A549 treated with AZD2906 at 1 μM for 4 hours (cell line): ENCODE data around the gene TSC2. TPM values are rescaled to one million over a fixed set of nuclear protein-coding genes. Genes with fewer than 3 reads are reported as not detected.

Experiments used
- total RNA-seq: library from RNA; stranded (reverse); fragments of 200-300 nt; extraction: Qiagen RNA extraction; gene quantifications from 5 replicates; pipeline ENCODE4 v1.2.3, GENCODE V29; 2022

TSC2 gene
- total RNA-seq: 32.0 to 40.6 TPM (median 34.1 TPM) in 5 replicates

DNA sequence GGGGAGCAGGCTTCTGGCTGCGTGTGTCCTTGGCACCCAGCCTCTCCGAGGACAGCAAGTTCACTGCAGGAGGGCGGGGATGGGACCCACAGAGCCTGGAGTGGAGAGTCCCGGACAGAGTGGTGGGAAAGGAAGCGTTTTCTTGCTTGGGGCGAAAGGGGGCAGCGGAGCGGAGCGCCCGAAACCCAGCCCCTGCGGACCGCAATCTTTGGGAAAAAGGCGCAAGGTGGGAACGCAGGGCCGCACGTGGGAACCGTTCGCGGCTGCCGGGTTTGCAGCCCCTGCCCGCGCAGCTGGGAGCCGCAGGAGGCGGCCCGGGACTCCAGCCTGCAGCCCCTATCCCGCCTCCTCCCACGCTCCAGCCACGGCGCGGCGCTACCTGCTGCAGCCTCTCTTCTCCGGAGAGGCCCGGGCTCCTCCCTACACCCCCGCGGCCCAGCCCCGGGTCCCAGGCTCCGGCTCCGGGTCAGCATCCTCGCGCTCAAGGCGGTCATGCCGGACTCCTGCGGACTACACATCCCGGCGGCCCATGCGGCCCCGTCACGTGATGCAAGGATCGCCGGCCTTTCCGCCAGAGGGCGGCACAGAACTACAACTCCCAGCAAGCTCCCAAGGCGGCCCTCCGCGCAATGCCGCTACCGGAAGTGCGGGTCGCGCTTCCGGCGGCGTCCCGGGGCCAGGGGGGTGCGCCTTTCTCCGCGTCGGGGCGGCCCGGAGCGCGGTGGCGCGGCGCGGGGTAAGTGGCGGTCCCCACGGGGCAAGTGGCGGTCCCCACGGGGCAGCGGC lies at the start of gene TSC2, which contains the start of gene NTHL1:
Gene TSC2 (plus strand): TSS at position 656 of the 786 bp plus-strand sequence. CDS start 631 bp downstream, outside the sequence.
Gene NTHL1 (minus strand): TSS at position 505 of the 786 bp plus-strand sequence. CDS start 11 bp downstream, at position 494.

GRCh38 chr16:2009791-2010510 lies 37.8 kb upstream of the TSC2 start, which contains the start of gene ZNF598:
ZNF598 (minus strand) TSS chr16:2009821.

GRCh38 chr16:2019518-2019920 lies 28.3 kb upstream of the TSC2 start, which contains the start of gene NPW:
NPW (plus strand) TSS chr16:2019785.

DNA sequence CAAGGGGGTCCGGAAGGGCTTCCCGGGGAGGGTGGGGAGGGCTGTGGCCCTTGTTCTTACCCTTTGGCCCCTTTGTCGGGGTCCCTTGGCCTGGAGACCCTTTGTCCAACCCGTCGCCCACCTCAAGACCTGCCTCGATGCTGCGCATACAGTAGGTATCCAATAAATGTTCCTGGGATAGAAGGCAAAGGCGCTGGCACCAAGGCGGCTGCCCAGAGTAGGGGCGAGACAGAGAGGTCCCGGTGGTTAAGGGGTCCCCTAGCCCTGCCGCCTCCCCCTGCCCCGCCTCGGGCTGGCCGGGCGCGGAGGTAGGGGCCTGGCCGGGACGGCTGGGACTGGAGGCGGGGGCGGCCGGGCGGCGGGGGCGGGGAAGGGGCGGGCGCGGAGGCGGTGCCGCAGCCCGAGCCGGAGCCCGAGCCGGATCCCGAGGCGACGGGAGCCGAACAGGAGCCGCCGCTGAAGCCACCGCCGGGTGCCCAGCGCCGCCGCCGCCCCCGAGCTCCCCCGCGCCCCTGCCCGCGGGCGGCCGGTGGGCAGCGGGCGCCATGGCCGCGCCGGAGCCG lies 21.2 kb upstream of the TSC2 start, which contains the start of gene NHERF2:
Gene NHERF2 (plus strand): TSS at position 442 of the 563 bp plus-strand sequence. CDS start 104 bp downstream, at position 546.

DNA sequence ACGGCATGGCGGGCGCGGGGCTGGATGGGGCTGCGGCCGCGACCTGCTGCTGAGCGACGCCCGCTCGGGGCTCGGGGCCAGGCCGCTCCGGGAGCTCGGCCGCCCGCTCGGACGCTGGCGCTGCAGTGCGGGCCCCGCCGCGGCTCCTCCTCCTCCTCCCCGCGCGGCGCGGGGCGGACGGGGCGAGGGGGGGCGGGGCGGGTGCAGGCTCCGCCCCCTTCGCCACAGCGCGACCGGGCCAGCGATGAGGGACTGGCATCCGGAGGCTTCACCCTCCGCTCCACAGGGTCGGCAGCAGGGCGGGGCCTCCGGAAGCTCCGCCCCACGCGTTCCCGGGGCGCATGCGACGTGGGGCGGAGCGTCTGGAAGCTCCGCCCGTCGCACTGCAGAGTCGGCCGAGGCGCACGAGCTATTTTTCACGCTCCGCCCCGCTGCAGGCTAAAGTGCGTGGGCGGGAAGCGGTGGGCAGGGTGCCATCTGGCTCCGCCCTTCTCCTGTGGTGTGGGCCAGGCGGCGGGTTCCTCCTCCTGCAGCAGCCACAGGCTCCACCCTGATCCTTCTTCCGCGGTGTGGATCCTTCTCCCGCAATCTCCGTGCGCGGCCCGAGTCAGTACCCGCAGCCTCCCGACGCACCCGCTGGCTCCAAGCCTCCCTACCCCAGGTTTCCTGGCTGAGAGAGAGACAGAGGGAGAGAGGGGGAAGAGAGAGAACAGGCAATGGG lies 88.1 kb downstream of the TSC2 start, which contains the start of gene PKD1:
Gene PKD1 (minus strand): TSS at position 129 of the 721 bp plus-strand sequence. CDS start 209 bp downstream, outside the sequence.

Other genes starting within 250 kb of the TSC2 start
- gene HAGH, start 221.2 kb upstream of the TSC2 start, total RNA-seq: 57.8 to 76.0 TPM (median 74.4 TPM) in 5 replicates
- gene FAHD1, start 220.8 kb upstream of the TSC2 start, total RNA-seq: 46.8 to 52.1 TPM (median 49.6 TPM) in 5 replicates
- gene MEIOB, start 175.8 kb upstream of the TSC2 start, total RNA-seq: 1.2 to 2.2 TPM (median 1.4 TPM) in 5 replicates
- 1.1 to 2.1 TPM (median 2.0 TPM) in 5 replicates for gene HS3ST6, start 129.6 kb upstream of the TSC2 start, total RNA-seq
- 32.5 to 43.0 TPM (median 42.2 TPM) in 5 replicates for gene MSRB1, start 104.8 kb upstream of the TSC2 start, total RNA-seq
- gene RPL3L, start 93.3 kb upstream of the TSC2 start, total RNA-seq: 0.09 to 0.11 TPM (median 0.10 TPM) in 3 of 5 replicates, not detected in the others
- gene NDUFB10, start 88.4 kb upstream of the TSC2 start, total RNA-seq: 247 to 295 TPM (median 252 TPM) in 5 replicates
- 3,695 to 5,624 TPM (median 5,467 TPM) in 5 replicates for gene RPS2, start 83.2 kb upstream of the TSC2 start, total RNA-seq
- gene RNF151, start 81.1 kb upstream of the TSC2 start, total RNA-seq: not detected in 5 replicates
- 31.6 to 41.2 TPM (median 38.0 TPM) in 5 replicates for gene TBL3, start 75.9 kb upstream of the TSC2 start, total RNA-seq
- gene NOXO1, start 66.5 kb upstream of the TSC2 start, total RNA-seq: 0.08 to 0.31 TPM (median 0.28 TPM) in 5 replicates
- gene GFER, start 63.8 kb upstream of the TSC2 start, total RNA-seq: 23.0 to 44.4 TPM (median 40.1 TPM) in 5 replicates
- gene SYNGR3, start 58.0 kb upstream of the TSC2 start, total RNA-seq: 5.0 to 9.3 TPM (median 8.2 TPM) in 5 replicates
- 47.7 to 63.8 TPM (median 61.2 TPM) in 5 replicates for gene ZNF598, start 38.2 kb upstream of the TSC2 start, total RNA-seq
- gene NPW, start 28.2 kb upstream of the TSC2 start, total RNA-seq: 0.65 to 1.4 TPM (median 0.88 TPM) in 5 replicates
- gene NHERF2, start 21.1 kb upstream of the TSC2 start, total RNA-seq: 45.2 to 69.1 TPM (median 66.9 TPM) in 5 replicates
- gene NTHL1, start 151 bp upstream of the TSC2 start, total RNA-seq: 36.2 to 51.1 TPM (median 47.9 TPM) in 5 replicates
- 34.4 to 54.4 TPM (median 49.3 TPM) in 5 replicates for gene PKD1, start 87.9 kb downstream of the TSC2 start, total RNA-seq
- gene RAB26, start 100.6 kb downstream of the TSC2 start, total RNA-seq: 1.9 to 4.4 TPM (median 3.3 TPM) in 5 replicates
- gene TRAF7, start 107.8 kb downstream of the TSC2 start, total RNA-seq: 39.0 to 55.8 TPM (median 49.7 TPM) in 5 replicates
- gene CASKIN1, start 148.6 kb downstream of the TSC2 start, total RNA-seq: 0.23 to 1.00 TPM (median 0.47 TPM) in 5 replicates
- 39.9 to 53.2 TPM (median 51.0 TPM) in 5 replicates for gene MLST8, start 157.5 kb downstream of the TSC2 start, total RNA-seq
- gene BRICD5, start 162.9 kb downstream of the TSC2 start, total RNA-seq: 1.5 to 4.8 TPM (median 3.4 TPM) in 5 replicates
- 14.8 to 35.7 TPM (median 32.9 TPM) in 5 replicates for gene PGP, start 166.9 kb downstream of the TSC2 start, total RNA-seq
- 18.7 to 26.9 TPM (median 24.7 TPM) in 5 replicates for gene E4F1, start 175.6 kb downstream of the TSC2 start, total RNA-seq
- 0.60 to 1.7 TPM (median 1.3 TPM) in 5 replicates for gene DNASE1L2, start 188.5 kb downstream of the TSC2 start, total RNA-seq
- gene ECI1, start 203.6 kb downstream of the TSC2 start, total RNA-seq: 48.5 to 95.5 TPM (median 93.6 TPM) in 5 replicates
- 252 to 288 TPM (median 261 TPM) in 5 replicates for gene RNPS1, start 220.1 kb downstream of the TSC2 start, total RNA-seq